GM18873 (cell line): Measurements from ENCODE around the gene SHROOM1.

Experiments
- ATAC-seq: cut with Tn5 transposase; IDR thresholded peaks from one replicate; pipeline ENCODE4 v1.9.1; 2021; ENCODE audit warnings: mild to moderate bottlenecking, moderate library complexity, moderate number of reproducible peaks; ENCODE audit not compliant: unreplicated experiment, low FRiP score

SHROOM1 gene

DNA sequence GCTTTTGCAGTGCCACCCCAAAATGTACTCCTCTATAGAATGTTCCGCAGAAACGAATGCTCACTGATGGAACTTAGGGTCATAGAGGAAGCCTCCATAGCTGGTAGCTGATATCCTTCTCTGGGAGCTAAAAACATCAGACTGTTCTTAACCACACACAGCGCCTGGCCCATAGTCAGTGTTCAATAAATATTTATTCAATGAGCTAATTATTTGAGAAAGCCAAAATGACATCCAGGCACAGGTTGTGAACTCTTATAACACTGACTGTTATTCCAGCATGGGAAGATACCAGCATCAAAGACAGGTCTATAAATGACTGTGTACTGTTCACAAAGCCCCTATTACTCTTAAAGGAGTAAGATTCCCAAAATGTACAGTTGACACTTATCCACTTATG is 22.9 kb upstream of the SHROOM1 start:
- no peak for ATAC-seq

DNA sequence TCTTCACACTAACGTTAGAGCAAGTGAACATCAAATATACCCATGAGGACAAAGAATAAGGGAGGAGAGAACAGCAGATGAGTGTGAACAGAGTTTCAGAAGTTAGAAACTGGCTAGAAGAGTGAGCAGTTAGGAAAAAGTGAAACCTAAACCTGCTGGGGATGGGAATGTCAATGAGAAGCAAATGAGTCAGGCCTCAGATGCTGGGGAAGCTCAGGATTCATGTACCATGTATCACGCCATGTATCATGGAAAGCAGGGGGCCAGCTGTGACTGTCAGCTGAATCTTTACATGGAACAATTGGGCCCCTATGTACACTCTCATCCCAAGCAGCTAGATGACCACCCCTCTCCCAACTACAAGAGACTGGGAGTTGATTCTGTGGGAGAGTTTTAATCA is 19.6 kb upstream of the SHROOM1 start:
- ATAC-seq, result no peak

DNA sequence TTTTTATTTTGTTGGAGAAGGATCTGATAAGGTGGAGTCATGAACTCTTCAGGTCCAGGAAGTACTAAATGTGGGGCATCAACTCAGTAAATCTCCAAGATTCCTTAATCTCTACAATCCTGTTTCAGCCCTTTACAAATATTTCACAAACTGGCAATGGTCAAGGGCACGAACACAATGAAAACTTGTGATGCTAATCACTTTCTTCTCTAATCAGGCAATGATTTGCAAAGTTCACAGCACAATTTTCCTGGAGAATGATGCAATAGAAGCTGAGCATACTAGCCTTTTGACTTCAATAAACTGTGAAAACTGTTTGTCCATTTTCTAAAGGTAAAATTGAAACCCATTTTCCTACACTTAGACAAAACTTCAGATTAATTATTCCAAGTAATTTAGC is 18.9 kb upstream of the SHROOM1 start:
- ATAC-seq, result no peak

DNA sequence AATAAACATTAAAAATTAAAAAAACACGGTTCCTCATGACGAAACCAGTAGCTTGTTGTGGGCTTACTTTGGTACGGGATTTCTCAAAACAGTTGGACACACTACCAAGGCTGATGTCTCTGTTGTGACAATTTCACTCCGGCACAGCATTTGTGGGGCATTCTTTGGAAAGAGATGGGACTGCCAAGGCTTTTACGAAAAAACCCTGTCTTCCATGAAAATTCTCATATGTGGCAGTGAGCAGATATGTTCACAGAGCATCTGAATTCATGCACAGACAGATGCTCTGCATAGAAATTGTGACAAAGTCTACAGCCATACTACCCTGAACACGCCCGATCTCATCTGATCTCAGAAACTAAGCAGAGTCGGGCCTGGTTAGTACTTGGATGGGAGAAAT is 17.8 kb upstream of the SHROOM1 start:
- ATAC-seq, result no peak

DNA sequence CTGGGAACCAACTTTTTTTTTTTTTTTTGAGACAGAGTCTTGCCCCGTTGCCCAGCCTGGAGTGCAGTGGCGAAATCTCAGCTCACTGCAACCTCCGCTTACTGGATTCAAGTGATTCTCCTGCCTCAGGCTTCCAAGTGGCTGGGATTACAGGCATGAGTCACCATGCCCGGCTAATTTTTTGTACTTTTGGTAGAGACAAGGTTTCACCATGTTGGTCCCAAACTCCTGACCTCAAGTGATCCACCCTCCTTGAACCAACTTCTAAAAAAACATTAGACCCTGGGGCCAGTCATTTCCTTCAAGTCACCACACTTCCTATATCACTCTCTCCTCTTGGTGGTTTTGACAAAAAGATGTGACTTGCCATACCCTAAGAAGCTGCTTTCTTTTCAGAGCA is 10.9 kb upstream of the SHROOM1 start:
- ATAC-seq, result no peak

DNA sequence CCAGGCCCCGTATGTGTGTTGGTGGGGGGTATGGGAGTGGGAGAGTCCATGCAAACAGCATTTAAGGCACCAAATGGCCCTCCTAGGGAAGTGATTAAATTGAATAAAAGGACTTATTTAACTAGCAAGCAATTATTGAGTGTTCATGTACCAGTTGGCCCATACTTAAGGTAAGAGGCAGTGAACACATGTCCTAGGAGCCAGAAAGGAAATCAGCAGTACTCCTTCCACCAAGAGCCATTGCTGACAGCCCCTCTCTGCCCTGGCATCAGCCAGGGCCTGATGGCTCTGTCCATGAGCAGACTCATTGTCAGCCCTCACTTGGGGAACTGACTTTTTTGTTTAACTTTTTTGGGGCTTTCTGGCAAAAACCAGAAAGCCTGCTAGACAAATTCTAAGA is 10.4 kb upstream of the SHROOM1 start:
- ATAC-seq, result no peak

DNA sequence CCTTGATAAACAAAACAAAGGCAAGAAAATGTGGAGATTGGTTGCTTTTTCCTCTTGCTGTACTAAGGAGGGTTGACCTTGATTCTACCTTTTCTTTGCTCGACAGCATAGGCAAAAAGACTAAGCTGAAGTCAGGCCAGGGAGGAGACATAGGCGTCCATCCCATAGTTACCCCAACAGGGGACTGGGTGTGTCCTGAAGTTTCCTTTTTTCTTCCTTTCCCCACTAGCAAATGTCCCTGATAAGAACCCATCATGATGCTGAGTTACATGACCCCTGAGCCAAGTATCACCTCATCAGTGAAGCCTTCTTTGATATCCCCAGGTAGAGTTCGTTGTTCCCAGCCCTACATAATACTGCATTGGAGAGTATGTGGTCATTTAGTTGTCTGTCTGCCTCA is 9.9 kb upstream of the SHROOM1 start:
- ATAC-seq, result no peak

DNA sequence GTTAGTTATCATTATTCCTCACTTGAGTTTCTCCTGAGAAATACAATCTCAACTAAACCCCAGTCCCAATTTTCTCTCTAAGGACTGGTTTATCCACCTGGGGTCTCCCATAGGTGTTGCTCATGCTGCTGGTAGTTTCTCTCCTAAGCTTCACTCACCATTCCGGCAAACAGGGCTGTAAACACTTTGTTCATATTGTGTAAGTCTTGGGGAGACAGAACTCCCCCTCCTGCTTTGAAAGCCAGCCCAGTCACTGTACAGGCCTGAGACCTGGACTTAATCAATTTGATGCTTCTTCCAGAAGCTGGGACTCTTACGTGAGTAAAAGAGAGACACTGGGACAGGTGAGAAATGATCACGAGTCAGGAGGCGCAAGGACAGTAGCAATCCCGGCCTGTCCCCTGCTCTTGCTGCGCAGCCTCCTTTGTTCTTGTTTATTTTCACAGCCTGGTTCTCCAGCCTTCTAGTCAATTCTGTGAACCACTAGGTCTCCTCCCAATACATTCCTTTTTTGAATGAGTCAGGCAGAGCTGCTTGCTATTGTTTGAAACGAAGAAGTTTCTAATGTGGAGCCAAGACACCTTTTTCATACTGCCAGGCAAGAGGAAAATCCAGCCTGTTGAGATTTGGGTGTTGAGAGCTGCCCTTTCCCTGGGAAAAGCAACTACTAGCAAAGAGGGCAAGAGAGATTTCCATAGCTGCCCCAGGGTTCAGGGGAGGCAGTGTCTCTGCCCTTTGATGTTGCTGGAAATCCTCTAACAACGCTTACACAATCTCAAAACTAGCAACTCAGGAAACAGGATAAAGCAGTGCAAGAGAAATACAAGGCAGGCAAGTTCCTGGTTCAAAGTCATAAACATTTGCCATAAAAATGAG is 9.2 kb upstream of the SHROOM1 start:
- ATAC-seq, result no peak

DNA sequence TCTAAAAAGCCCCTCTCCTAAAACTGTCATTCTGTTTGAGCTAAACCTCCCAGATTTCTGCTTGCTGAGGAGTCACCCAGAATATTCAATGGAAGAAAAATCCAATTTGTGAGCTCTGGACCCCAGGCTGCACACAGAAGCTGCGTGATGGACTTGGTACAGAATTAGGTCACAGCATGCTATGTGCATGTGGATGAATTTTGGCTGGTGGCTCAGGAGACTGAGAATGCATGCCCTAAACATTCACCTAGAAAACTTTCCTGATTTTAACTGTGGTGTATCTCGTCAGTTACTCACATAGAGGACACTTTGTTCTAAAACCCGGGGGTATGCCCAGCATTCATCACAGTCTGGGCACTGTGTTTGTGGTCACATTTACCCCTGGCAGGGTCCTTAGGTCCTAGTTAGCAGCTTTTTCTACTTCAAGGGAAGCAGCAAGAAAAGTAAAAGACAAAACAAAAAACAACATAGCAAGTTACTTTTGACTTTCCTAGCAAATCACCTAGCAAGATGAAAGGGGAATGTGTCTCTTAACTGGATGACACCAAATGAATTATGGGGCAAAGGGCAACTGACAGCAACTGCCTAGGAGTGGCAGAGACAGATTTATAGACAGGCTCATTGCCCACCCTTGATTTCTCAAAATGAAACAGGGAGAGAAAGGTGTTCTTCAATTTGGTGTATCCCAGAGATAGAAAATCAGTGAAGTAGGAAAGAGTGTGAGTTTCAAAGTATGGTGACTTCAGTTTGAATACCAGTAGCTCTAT is 8.3 kb upstream of the SHROOM1 start:
- ATAC-seq, result no peak

DNA sequence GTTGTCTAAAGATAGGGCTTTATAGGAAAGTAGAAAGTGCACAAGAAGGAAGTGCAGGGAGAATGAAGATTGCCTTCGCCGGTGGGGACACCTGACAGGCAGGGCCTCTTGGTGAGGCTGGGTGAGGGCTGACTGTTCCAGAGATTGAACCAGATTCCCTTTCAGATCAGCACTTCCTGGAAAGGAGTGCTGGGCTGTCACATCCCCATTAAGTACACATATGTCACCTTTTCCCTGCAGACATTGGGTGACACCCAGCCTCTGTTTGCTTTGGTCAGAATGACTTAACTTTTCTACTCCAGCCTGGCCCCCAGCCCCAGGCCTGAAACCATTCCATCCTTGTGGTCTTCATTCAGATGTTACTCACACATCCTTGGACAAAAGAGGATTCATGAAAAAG is 7.4 kb upstream of the SHROOM1 start:
- ATAC-seq, result no peak

DNA sequence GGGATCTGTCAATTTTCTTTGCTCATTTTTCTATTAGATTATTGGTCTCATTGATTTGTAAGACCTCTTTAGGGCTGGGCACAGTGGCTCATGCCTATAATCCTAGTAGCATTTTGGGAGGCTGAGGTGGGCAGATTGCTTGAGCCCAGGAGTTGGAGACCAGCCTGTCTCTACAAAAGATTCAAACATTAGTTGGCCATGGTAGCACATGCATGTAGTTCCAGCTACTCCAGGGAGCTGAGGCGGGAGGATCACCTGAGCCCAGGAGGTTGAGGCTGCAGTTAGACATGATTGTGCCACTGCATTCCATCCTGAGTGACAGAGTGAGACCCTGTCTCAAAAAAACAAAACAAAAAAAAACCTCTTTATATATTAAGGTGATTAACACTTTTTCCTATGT is 6.4 kb upstream of the SHROOM1 start:
- no peak for ATAC-seq

DNA sequence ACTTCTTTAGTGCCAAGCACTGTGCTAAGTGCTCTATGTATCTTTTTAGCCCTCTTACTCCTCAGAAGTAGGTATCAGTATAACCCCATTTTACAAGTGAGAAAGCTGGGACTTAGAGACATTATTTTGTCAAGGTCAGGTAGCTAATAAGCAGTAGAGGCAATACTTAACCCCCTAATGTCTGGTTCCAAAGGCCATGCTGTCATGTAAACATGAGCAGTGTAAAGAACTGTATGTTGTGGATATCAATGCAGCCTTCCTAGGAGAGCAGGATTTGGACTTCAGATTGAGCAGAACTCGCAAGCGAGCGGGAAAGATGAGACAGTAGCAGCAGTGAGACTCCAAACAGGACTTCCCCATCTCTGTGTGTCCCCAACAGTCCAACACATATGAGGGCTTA is 3.6 kb upstream of the SHROOM1 start:
- no peak for ATAC-seq

DNA sequence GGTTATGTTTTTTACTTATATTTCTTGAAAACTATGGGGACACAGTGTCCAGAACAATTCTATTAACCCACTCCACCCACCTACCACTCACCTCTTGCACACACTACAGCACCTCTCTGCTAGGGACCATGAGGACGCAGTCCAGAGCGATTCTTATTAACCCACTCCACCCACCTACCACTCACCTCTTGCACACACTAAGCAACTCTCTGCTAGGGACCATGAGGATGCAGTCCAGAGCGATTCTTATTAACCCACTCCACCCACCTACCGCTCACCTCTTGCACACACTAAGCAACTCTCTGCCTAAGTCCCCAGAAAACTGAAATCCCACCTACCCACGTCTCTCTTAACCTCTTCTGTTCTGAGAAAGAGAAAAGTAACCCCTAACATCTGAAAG is 2.2 kb upstream of the SHROOM1 start:
- no peak for ATAC-seq

DNA sequence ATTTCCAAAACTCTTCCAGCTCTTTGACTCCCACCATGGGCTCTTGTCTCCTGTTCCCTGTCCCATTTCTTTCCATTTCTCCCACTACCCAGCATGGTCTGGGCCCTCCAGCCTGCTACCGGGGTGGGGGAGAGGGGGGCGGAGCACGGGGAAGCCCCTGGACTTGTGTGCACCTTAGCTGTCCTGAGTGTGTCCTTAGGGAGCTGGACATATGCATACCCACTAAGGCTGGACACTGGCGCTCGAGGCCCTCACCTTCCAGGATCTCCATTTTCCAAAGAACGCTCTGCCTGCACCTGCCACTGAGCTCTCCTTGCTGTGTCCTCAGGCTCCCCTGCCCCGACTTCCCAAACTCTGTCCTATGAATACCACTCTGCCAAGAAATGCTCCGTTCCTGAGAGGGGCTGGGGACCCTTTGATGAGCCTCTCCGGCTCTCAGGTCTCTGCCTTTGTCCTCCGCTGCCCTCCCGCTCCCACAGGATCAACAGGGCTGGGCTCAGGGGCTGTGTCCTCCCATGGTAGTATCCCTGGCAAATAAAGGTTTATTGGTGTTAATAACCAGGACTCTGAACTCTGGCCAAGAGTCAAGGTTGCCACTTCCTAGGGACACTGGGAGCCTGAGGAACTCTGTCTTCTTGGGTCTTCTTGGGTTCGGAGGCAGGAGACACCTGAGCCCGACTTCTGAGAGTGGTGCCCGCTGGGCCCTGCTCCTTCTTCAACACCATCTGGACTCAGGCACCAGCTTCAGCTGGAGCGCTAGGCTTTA is 831 bp upstream of the SHROOM1 start:
- ATAC-seq, result no peak

DNA sequence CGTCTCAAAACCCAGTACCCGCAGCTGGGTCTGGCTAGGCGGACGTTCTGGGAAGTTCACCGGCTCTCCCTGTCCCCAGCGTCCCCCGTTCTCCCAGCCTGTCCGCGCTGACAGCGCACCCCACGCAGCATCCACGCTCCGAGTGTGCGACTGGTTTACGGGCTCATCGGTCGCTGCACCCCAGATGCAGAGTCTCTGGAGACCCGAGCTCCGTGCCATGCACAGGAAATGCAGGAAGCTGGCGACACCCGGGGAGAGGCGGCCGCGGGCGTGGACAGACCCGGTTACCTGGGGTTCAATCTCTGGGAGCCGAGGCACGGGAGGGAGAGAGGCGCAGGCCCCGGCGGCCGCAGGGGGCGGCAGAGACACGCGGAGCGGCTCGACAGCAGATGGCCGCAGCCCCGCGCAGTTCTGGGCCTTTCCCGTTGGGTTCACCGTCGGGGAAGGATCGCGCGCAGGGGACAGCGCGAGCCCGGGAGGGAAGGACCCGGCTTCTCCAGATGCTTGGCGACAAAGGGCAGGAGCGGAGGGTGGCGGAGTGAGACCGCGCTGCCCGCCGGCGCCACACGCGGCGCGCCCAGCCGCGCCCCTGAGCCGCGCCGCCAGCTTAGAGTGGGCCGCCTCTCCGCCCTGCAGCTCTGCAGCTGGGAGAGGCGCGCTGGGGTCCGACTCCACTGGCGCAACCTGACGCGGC is 558 bp downstream of the SHROOM1 start:
- ATAC-seq, result peak; percentile 50

DNA sequence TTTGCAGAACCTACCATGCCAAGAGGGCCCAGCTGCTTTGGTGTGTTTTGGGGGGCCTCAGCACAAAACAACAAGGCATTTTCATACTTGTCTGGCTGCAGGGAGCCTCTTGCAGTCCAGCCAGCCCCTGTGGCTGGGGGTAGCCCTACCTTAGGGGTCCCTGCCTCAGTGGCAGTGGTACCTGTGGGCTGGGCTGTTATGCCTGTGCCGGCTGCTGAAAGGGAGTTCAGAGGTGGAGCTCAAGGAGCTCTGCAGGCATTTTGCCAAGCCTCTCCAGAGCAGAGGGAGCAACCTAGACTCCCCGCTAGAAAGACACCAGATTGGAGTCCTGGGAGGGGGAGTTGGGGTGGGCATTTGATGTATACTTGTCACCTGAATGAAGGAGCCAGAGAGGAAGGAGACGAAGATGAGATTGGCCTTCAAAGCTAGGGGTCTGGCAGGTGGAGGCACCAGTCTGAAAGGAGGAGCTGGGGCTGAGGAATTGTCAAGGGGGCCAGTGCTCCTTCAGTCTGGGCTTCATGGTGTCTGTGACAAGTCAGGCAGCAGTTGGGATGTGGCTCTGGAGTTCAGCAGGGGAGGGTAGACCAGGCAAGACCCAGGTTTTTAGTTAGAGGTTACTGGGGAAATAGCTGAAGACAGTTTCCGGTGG is 1.5 kb downstream of the SHROOM1 start:
- ATAC-seq, result no peak

DNA sequence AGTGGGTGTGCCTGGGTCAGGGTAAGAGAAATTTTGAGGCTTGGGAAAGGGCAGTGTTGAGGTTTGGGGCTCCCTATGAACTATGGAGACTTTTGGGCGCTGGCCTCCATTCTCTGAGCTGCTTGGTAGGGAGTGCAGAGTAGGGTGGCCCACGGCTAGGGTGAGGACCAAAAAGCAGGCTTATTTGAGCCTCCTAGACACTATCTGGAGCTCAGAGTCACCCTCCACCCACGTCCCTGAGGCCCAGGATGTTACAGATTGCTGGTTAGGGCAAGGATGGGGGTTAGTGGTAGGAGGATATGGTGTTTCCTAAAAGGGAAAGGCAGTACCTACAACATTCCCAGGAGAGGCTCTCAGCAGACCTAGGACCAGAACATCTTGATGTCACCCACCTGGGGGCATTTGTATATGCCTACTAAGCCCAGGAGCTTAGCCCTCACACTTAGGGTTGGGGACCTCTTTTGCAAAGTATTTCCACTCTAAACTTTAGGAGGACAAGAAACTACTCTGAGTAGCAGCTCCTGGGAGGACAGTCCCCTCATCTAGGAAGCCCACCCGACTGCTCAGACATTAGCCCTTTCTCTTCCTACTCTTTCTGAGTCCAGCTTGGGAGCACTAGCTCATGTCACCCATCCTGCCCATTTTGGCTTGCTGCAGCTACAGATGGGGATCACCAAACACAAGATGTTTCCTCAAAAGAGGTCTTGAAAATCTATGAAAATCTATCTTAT is 2.3 kb downstream of the SHROOM1 start:
- ATAC-seq, result no peak

DNA sequence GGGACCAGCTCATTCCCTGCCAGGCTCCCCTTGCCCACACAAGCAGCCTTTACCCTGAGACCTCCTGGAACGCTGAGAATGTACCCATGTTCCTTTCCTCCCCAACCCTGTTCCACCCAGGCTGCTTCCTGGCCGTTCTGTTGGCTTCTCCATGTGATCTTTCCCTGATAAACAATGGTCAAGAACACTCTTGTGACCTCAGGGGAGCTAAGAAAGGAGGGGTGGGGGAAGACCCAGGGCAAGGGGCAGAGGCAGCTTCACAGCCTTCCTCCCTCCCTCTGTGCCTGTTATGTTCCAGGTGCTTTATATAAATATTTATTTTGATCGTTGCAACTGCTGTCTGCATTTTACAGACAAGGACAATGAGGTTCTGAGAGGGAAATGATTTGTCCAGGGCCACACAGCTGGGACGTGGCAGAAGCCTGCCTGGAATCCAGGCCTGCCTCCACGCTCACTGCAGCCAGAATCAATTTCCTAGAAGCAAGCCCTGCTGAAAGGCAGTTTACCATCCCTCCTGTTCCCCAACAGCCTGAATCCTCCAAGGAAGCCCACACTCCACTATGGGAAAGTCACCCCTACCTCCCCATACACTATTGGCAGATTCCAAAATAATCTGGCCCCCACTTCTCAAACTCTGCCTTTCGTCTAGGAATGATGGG is 3.9 kb downstream of the SHROOM1 start:
- ATAC-seq, result no peak

DNA sequence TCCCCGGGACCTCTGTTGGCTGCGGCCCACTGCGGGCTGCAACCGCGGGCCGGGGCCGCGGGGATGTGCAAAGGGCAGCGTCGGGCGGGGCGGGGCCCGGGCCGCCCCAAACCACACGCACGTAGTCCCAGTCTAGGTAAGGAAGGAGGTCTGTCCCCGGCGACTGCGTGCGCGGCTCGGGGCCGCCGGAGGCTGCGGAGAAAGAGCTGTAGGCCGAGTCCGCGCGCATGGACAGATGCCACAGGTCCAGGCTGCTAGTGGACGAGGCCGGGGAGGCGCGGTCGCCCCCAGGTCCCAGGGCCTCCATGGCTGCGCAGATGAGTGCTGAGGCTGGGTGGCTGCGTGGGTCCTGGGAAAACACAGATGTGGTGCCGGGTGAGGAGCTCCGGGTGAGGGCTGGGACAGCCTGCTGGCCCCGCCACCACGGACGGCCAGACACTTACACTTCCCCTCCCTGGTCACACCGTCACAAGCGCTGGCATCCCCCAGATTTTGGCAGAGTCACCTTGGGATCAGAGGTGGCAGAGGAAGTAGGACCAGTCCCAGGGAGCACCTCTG is 4.5 kb downstream of the SHROOM1 start:
- no peak for ATAC-seq
